PFSK-1 (cell line): ENCODE measurements around the gene SLC25A17.

ENCODE experiments used
- FOXP2 ChIP-seq: optimal IDR thresholded peaks from 2 replicates; pipeline ENCODE3; 2011; ENCODE audit warnings: borderline replicate concordance, control low read depth, inconsistent platforms; ENCODE audit not compliant: insufficient read depth; ENCODE audit errors: extremely low read length, extremely low read depth
- POLR2AphosphoS5 ChIP-seq: IDR thresholded peaks from 2 replicates; pipeline ENCODE4 v1.6.1; 2012; ENCODE audit warnings: low read depth, mild to moderate bottlenecking, control low read depth, low read length, moderate library complexity
- REST ChIP-seq, 2 experiments: IDR thresholded peaks; 2 replicates each; pipeline versions ENCODE4 v1.6.1 to v1.8.0; 2011 to 2012; ENCODE audit warnings: low read depth in 2 of 2, low read length in 2 of 2, control low read depth in 1 of 2, inconsistent platforms in 1 of 2, mild to moderate bottlenecking in 1 of 2, moderate library complexity in 1 of 2; ENCODE audit not compliant: insufficient read depth in 1 of 2
- SIN3A ChIP-seq: IDR thresholded peaks from 2 replicates; pipeline ENCODE4 v1.6.1; 2012; ENCODE audit warnings: mild to moderate bottlenecking, low read length, moderate library complexity, borderline replicate concordance; ENCODE audit not compliant: insufficient read depth
- TAF1 ChIP-seq: IDR thresholded peaks from 2 replicates; pipeline ENCODE4 v1.6.1; 2012; ENCODE audit warnings: low read length, control low read depth, borderline replicate concordance; ENCODE audit not compliant: insufficient read depth

Gene SLC25A17

GRCh38 chr22:40729284-40729683 is 89.9 kb downstream of the SLC25A17 start:
- TF ChIP-seq SIN3A (no peak), REST (IDR thresholded peaks at IDR 0.05; ENCODE audit: insufficient read depth in 1 of 2, low read depth in 2 of 2, low read length in 2 of 2) (no peak), TAF1 (no peak), POLR2AphosphoS5 (no peak), FOXP2 (no peak)

- TF ChIP-seq SIN3A (no peak), REST (IDR thresholded peaks at IDR 0.05; ENCODE audit: insufficient read depth in 1 of 2, low read depth in 2 of 2, low read length in 2 of 2) (no peak), POLR2AphosphoS5 (no peak), TAF1 (no peak), FOXP2 (no peak)
Observed at GRCh38 chr22:40728731-40729189, 90.4 kb downstream of the SLC25A17 start.

DNA sequence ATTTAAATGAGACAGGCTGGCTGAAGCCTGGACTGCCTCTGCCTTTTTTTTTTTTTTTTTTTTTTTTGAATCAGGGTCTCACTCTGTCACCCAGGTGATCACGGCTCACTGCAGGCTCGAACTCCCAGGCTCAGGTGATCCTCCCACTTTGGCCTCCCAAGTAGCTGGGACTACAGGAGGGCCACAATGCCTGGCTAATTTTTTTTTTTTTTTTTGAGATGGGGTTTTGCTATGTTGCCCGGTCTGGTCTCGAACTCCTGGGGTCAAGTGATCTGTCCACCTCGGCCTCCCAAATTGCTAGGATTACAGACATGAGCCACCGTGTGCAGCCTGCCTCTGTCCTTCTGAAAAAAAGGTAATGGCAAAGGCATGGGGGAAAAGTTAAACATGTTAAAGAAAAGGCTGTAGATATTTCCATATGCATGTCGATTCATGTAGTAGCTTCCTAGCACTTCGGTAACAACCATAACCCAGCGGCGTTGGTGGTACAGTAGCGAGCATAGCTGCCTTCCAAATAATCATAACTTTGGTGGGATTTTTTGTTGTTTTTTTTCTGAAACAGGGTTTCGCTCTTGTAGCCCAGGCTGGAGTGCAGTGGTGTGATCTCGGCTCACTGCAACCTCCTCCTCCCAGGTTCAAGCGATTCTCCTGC is 91.1 kb downstream of the SLC25A17 start:
- TF ChIP-seq TAF1, result no peak
- TF ChIP-seq SIN3A, result no peak
- TF ChIP-seq FOXP2, result no peak
- no peak for TF ChIP-seq POLR2AphosphoS5
- no peak for TF ChIP-seq REST (IDR thresholded peaks at IDR 0.05; ENCODE audit: insufficient read depth in 1 of 2, low read depth in 2 of 2, low read length in 2 of 2)

DNA sequence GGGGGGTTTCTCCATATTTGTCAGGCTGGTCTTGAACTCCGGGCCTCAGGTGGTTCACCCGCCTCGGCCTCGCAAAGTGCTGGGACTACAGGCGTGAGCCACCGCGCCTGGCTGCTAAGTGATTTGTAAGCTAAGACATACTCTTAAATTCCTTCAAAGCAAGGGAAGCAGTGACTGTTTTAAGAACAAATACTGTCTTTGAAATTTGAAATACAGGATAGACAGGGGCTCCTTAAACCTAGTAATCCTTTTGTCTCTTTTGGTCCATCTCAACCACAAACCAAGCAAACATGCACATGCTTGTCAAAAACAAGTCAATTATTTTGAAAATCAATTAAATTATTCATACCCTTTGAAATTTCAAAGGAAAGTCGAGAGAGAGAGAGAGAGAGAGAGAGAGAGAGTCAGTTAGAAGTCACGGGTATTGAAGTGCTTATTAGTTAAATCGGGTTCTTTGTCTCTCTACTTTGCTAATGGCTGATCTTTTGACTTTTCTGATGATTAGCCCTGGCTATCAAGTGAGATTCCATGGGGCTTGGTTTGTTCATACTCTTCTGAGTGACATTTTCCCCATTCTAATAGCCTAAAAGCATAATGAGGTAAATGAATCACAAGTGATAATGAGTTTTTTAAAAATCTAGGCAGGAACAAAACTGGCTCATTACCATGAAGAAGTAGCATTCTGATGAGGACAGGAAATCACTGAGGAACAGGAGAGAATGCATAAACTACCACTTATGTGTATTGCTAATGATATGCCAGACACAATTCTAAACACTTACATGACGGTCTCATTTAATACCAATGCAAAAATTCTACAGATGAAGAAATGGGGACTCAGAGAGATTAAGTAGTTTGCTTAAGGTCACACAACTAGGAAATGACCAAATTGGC is 91.8 kb downstream of the SLC25A17 start:
- TF ChIP-seq REST (IDR thresholded peaks at IDR 0.05; ENCODE audit: insufficient read depth in 1 of 2, low read depth in 2 of 2, low read length in 2 of 2), result no peak
- TF ChIP-seq TAF1, result no peak
- no peak for TF ChIP-seq SIN3A
- TF ChIP-seq POLR2AphosphoS5, result no peak
- TF ChIP-seq FOXP2, result no peak
